PC-9 (cell line): ENCODE results near the gene AKAP13. TPM values are rescaled to one million over a fixed set of nuclear protein-coding genes. Genes with fewer than 3 reads are reported as not detected.
"Not testable (repeated sequence)": the region's sequence is repeated elsewhere in the genome, so short reads cannot be mapped to it uniquely, and the experiment has no call there.

ENCODE experiments used
- BruUV-seq: library from RNA; stranded (reverse); fragments of 400-500 nt; replicated peaks from 2 replicates; lab custom pipeline; 2021; lab: Mats Ljungman, UMichigan
- CTCF ChIA-PET: fragments of 300-600 bp; sonication (Branson Sonifier 250); formaldehyde crosslinking; loops from one replicate; lab custom pipeline; 2022; ENCODE audit warnings: antibody characterized with exemption; lab: Charles Lee
- POLR2A ChIA-PET: fragments of 300-600 bp; sonication (Branson Sonifier 250); formaldehyde crosslinking; loops from one replicate; lab custom pipeline; 2022; ENCODE audit warnings: antibody characterized with exemption; ENCODE audit not compliant: unreplicated experiment; lab: Charles Lee
- DNase-seq, 2 experiments: peaks; one replicate each; pipeline versions ENCODE4 v3.0.0 to v3.0.0-alpha.2; 2015 to 2022; ENCODE audit warnings: mixed read lengths in 1 of 2
- H2AFZ ChIP-seq: fragments of 200-600 bp; sonication (generic); 2 replicates; pipeline ENCODE4 v1.8.1; 2017; ENCODE audit warnings: antibody characterized with exemption
- H3F3A ChIP-seq: fragments of 200-600 bp; sonication (generic); 2 replicates; pipeline ENCODE4 v1.8.1; 2017; ENCODE audit warnings: antibody characterized with exemption, mild to moderate bottlenecking, low read depth; ENCODE audit not compliant: insufficient read depth
- H3K27ac ChIP-seq: fragments of 200-600 bp; sonication (generic); 2 replicates; pipeline ENCODE4 v1.6.1; 2016; ENCODE audit warnings: mixed run types
- H3K27me3 ChIP-seq: fragments of 200-600 bp; sonication (generic); 2 replicates; pipeline ENCODE4 v1.6.1; 2016; ENCODE audit warnings: low read depth, mixed run types; ENCODE audit not compliant: insufficient read depth
- H3K36me3 ChIP-seq: fragments of 200-600 bp; sonication (generic); 2 replicates; pipeline ENCODE4 v1.6.1; 2016; ENCODE audit warnings: low read depth, mixed run types
- H3K4me1 ChIP-seq: fragments of 200-600 bp; sonication (generic); replicated peaks from 2 replicates; pipeline ENCODE4 v1.6.1; 2016; ENCODE audit warnings: mixed run types; ENCODE audit not compliant: insufficient read depth
- H3K4me2 ChIP-seq: fragments of 200-600 bp; sonication (generic); 2 replicates; pipeline ENCODE4 v1.6.1; 2017; ENCODE audit warnings: mixed run types
- H3K4me3 ChIP-seq: fragments of 200-600 bp; sonication (generic); 2 replicates; pipeline ENCODE4 v1.6.1; 2016; ENCODE audit warnings: mixed run types
- H3K79me2 ChIP-seq: fragments of 200-600 bp; sonication (generic); 2 replicates; pipeline ENCODE4 v1.6.1; 2017; ENCODE audit warnings: low read depth, mixed run types
- H3K9me2 ChIP-seq: fragments of 200-600 bp; sonication (generic); 2 replicates; pipeline ENCODE4 v1.8.1; 2017; ENCODE audit warnings: mild to moderate bottlenecking; ENCODE audit not compliant: insufficient read depth
- H3K9me3 ChIP-seq: fragments of 200-600 bp; sonication (generic); 2 replicates; pipeline ENCODE4 v1.8.1; 2016; ENCODE audit warnings: low read depth; ENCODE audit not compliant: insufficient read depth
- H4K20me1 ChIP-seq: fragments of 200-600 bp; sonication (generic); 2 replicates; pipeline ENCODE4 v1.8.1; 2017; ENCODE audit not compliant: insufficient read depth
- EZH2 ChIP-seq: fragments of 200-600 bp; sonication (generic); IDR thresholded peaks from 2 replicates; pipeline ENCODE4 v1.8.0; 2017; ENCODE audit warnings: antibody characterized with exemption, low read depth
- intact Hi-C: fragments of 100-400 bp; cut with micrococcal nuclease; formaldehyde crosslinking; loops from one replicate; pipeline ENCODE4 v1.10.0; 2022; ENCODE audit not compliant: unreplicated experiment
- total RNA-seq: library from RNA; stranded (reverse); gene quantifications from 2 replicates; pipeline ENCODE4 v1.2.3, GENCODE V29; 2021
- TF ChIP-seq, protein P1 (sequence below): fragments of 200-600 bp; sonication (generic); conservative IDR thresholded peaks from 2 replicates; pipeline ENCODE4 v1.6.1; 2017; ENCODE audit warnings: mixed run types, antibody characterized with exemption, mild to moderate bottlenecking, moderate library complexity

Gene AKAP13
- total RNA-seq, 1 experiment from 2014 or later = 82.5 TPM

GRCh38 chr15:85439996-85440395, 59.6 kb downstream of the AKAP13 start:
- no peak for DNase-seq
- no TSS peak for BruUV-seq
- Histone ChIP-seq H3K9me2 (no peaks in the 10 kb centered on the region), H3K36me3 (no peaks in the 10 kb centered on the region), H3K4me2 (no peak overlapping the region), H4K20me1 (no peaks in the 10 kb centered on the region), H3K79me2 (peaks cover 45% of the 10 kb centered on the region), H3K27me3 (no peaks in the 10 kb centered on the region), H3K27ac (no peak overlapping the region), H3K9me3 (no peaks in the 10 kb centered on the region), H3K4me3 (no peak overlapping the region), H2AFZ (no peak overlapping the region), H3K4me1 (peaks cover 31% of the 10 kb centered on the region), H3F3A (peaks cover 28% of the 10 kb centered on the region)
- ChIA-PET CTCF (interaction anchor here (0.6 kb wide), 2 partner anchors 120 to 195 kb away, joined by 3 to 4 read pairs; no protein-coding TSS in a partner anchor), POLR2A (no interaction called here)
- TF ChIP-seq, protein P1, sequence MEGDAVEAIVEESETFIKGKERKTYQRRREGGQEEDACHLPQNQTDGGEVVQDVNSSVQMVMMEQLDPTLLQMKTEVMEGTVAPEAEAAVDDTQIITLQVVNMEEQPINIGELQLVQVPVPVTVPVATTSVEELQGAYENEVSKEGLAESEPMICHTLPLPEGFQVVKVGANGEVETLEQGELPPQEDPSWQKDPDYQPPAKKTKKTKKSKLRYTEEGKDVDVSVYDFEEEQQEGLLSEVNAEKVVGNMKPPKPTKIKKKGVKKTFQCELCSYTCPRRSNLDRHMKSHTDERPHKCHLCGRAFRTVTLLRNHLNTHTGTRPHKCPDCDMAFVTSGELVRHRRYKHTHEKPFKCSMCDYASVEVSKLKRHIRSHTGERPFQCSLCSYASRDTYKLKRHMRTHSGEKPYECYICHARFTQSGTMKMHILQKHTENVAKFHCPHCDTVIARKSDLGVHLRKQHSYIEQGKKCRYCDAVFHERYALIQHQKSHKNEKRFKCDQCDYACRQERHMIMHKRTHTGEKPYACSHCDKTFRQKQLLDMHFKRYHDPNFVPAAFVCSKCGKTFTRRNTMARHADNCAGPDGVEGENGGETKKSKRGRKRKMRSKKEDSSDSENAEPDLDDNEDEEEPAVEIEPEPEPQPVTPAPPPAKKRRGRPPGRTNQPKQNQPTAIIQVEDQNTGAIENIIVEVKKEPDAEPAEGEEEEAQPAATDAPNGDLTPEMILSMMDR = no peak
- no peak for TF ChIP-seq EZH2
- intact Hi-C loops = loop anchor here (5.0 kb wide), 1 partner anchor 42 kb away; no protein-coding TSS in a partner anchor

DNA sequence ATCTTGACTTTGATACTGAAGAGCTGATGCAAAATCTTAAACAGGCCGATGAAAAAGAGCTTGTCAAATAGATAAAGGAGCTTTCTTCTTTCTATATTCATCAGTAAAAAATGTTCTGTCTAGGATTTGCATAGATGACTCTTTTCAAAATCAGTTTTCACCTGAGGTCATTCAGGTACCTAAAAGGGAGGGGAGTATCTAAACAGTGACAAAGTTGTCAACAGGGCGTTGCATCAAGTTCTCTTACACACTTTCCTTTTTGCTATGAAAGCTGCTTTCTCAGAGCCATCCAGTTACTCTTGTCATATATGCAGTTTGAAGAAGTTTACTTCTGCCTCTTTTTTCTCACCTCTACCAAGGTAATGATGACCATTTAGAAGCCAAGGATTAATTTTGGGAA, 60.0 kb downstream of the AKAP13 start:
- intact Hi-C loops = loop anchor here (5.0 kb wide), 1 partner anchor 42 kb away; no protein-coding TSS in a partner anchor
- no peaks in the 10 kb centered on the region for H3K36me3 ChIP-seq
- no peaks in the 10 kb centered on the region for H3K27me3 ChIP-seq
- H3K9me3 ChIP-seq = no peaks in the 10 kb centered on the region
- H2AFZ ChIP-seq = no peak overlapping the region
- H3K79me2 ChIP-seq = peaks cover 50% of the 10 kb centered on the region
- H3K9me2 ChIP-seq = no peaks in the 10 kb centered on the region
- BruUV-seq = no TSS peak
- no peaks in the 10 kb centered on the region for H4K20me1 ChIP-seq
- ChIA-PET POLR2A (no interaction called here), CTCF (interaction anchor here (0.5 to 0.6 kb wide), 3 partner anchors 45 to 194 kb away, joined by 3 to 4 read pairs (median 3); no protein-coding TSS in a partner anchor)
- peaks cover 30% of the 10 kb centered on the region for H3F3A ChIP-seq
- no peak overlapping the region for H3K4me3 ChIP-seq
- peaks cover 34% of the 10 kb centered on the region for H3K4me1 ChIP-seq
- H3K4me2 ChIP-seq = no peak overlapping the region
- TF ChIP-seq, protein P1 = no peak
- TF ChIP-seq EZH2 = no peak
- no peak for DNase-seq
- no peak overlapping the region for H3K27ac ChIP-seq

DNA sequence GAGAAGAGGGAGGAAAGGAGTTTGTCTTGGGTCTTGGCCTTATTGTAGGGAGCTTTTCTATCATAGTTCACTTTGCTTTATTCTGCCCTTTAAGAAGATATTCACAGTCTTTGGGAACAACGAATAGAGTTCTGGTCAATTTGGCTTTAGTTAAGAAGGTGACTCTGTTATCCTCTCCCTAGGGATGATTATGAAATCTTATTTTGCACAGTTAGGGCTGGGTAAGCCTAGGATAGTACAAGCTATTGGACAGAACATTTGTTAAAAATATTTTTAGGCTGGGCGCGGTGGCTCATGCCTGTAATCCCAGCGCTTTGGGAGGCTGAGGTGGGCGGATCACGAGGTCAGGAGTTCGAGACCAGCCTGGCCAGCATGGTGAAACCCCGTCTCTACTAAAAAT, 61.5 kb downstream of the AKAP13 start:
- DNase-seq, H3K4me2 ChIP-seq, H3K9me3 ChIP-seq, H2AFZ ChIP-seq, H4K20me1 ChIP-seq, H3K27me3 ChIP-seq, H3K4me3 ChIP-seq, H3K9me2 ChIP-seq, BruUV-seq, POLR2A ChIA-PET, CTCF ChIA-PET, H3K36me3 ChIP-seq: not testable (repeated sequence)
- H3F3A ChIP-seq = peaks cover 30% of the 10 kb centered on the region
- H3K27ac ChIP-seq = peak overlapping the region; percentile 16; the same call in 1 of the 2 replicates
- peaks cover 64% of the 10 kb centered on the region for H3K79me2 ChIP-seq
- intact Hi-C loops = loop anchor here (5.0 kb wide), 1 partner anchor 40 kb away; no protein-coding TSS in a partner anchor
- H3K4me1 ChIP-seq = peaks cover 34% of the 10 kb centered on the region
